GM18499 (cell line): ENCODE measurements around the gene TOMM22.

Source experiments
- ATAC-seq: cut with Tn5 transposase; IDR thresholded peaks from one replicate; pipeline ENCODE4 v1.9.1; 2021; ENCODE audit warnings: moderate number of reproducible peaks; ENCODE audit not compliant: insufficient read depth, unreplicated experiment

Gene TOMM22

DNA sequence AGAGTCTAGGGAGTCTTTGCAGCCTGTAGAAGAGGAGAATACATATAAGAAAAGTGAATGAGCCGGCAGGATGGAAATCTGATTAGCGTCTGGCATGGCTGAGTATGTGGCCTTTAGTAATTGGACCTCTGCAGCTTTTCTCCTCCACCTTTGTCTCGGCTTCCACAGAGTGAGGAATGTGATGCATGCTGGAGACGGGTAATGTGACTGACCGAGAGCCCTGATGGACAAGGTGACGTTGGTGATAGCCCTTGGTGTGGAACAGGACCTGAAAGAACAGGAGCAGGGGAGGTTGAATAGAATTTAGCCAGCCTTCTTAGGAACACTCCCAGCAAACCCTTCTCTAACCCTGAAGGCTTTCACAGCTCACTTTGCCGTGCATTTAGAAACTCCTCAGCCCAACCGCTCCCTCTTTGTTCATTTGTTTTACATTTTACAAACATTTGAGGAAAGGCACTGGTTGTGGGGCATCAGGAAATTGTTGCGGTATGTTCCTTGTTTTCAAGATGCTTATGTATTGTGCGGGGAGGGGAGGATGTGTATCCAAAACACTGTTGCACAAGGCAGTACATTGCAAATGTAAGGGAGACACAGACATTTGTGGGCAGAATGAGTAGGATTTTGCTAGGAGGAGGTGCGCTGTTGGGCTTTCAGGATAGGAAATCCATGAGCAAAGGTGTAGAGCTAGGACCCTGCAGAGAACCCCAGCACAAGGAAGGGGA lies 30.9 kb downstream of the TOMM22 start:
- ATAC-seq, result no peak

GRCh38 chr22:38713921-38714320 lies 32.2 kb downstream of the TOMM22 start:
- no peak for ATAC-seq

- ATAC-seq, result no peak
Observed at GRCh38 chr22:38715176-38715764, 33.5 kb downstream of the TOMM22 start.

DNA sequence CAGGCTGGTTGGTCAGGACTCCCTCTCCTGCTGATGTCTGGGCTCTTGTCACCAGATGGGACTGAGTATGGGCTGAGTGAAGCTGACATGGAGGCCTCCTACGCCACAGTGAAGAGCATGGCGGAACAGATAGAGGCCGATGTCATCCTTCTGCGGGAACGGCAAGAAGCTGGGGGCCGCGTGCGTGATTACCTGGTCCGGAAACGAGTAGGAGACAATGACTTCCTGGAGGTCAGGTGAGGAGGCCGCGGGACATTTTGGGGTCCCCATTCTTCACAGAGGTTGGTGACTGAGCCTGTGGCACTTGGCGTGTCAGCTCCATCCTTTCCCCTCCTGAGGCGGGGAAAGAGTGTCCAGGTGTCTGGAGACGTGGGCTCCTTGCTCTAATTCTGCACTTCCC lies 34.1 kb downstream of the TOMM22 start:
- no peak for ATAC-seq

- ATAC-seq, result no peak
Observed at GRCh38 chr22:38716271-38716670, 34.5 kb downstream of the TOMM22 start.

- no peak for ATAC-seq
Observed at GRCh38 chr22:38716826-38717225, 35.1 kb downstream of the TOMM22 start.

DNA sequence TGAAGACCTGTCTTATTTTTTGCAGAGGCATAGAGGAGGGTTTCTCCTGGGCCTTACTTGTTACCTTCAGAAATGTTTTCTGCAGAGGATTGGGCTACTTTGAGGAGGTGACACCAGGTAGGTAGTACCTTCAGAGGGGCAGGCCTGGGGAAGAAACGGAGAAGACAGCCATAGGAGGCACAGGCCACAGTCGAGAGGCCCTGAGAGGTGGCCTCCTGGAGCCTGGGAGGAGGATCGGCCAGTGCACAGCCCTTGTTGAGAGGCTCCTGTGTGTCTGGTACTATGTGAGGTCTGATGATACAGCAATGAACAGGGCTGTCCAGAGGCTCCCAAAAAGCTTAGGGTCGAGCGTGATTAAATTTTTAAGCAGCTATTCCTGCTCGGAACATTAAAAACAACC lies 35.5 kb downstream of the TOMM22 start:
- ATAC-seq, result no peak

DNA sequence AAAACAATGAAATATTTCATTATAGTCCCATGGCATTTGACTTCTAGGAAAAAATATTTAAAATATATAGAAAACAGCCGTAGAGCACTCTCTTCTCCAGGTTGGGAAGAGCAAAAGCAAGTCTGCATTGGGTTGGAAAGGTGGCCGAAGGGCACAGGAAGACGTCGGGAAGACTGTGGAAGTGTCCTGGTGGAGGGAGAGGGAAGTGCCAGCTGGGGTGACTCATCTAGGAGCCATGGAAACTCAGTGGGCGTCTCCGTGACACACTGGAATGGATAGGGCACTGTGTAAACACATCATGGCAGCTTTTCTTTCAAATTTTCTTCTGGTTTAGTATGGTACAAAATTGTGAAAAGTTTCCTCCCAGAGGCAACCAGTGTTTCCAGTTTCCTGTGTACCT lies 36.7 kb downstream of the TOMM22 start:
- ATAC-seq, result no peak

GRCh38 chr22:38719196-38719595 lies 37.4 kb downstream of the TOMM22 start:
- no peak for ATAC-seq

GRCh38 chr22:38720350-38720749 lies 38.6 kb downstream of the TOMM22 start:
- no peak for ATAC-seq

DNA sequence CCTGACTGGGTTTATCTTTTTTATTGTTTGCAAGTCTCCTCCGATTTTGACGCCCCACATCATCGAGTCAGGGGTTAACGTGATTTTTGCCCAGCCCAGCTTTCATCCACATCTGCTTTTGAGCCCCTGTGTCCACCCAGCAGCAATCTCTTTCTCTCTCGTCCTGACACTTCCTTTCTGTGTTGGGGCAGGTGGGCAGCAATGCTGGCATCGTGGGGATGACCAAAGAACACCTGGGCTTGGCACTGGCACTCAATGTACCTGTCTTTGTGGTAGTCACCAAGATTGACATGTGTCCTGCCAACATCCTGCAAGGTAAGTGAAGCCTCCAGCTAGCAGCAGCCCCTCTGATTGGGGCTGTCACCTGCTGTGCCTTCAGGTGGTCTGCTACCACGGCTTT lies 39.8 kb downstream of the TOMM22 start:
- ATAC-seq, result no peak

DNA sequence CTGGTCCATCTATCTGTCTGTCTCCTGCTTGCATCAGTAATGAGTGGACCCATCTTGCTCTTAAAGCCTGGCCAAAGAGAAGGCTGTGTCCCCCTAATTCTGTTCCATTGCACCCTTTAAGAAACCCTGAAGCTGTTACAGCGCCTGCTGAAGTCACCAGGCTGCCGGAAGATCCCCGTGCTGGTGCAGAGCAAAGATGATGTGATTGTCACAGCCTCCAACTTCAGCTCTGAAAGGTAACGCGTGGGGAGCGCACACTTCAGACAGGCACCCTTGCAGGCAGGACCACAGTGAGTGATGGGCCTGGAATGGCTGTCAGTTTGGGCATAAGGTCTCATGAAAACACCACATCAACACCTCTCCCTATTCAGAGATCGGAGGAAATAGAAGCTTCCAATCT lies 42.4 kb downstream of the TOMM22 start:
- no peak for ATAC-seq

DNA sequence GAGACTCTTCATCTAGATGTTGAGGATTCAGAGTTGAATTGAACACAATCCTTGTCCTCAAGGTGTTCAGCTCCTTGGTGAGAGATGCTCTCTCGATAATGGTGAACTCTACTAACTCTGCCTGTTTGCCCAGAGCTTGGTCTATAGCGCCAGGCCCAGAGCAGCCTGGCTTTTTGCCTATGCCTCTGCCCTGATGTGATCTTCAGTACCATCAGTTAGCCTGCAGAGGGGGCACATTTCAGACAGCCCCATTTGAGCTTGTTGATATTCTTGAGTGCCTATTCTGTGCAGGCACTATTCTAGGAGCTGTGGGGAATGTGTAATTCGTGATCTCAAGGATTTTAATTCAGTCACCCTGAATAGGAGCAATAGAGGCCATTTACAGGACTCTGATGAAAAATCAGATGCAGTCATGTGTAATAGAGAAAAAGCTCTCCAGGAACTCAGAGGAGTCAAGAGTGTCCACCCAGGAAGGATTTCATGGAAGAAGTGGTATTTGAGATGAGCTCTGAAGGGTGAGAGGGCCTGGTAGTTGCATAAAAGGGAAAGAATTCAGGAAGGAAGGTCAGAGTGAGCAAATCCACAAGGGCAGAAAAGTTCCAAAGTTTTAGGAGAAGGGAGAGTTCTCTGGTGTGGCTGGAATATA lies 43.3 kb downstream of the TOMM22 start:
- no peak for ATAC-seq

GRCh38 chr22:38725900-38726655 lies 44.3 kb downstream of the TOMM22 start:
- no peak for ATAC-seq

DNA sequence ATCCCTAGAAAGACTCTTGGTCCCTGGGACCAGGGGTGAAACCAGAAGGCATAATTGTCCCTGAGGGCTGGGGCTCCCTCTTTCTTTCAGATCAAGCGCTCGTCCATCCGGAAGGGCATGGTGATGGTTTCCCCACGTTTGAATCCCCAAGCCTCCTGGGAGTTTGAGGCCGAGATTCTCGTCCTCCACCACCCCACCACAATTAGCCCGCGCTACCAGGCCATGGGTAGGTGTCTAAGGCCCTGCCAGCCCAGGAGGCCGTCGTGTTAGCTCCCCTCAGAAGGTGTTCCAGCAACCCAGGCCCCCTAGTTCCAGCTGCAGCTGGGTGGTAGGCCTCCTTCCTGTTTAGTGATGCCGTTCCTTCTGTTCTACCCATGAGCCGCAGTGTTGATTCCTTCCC lies 45.4 kb downstream of the TOMM22 start:
- no peak for ATAC-seq

DNA sequence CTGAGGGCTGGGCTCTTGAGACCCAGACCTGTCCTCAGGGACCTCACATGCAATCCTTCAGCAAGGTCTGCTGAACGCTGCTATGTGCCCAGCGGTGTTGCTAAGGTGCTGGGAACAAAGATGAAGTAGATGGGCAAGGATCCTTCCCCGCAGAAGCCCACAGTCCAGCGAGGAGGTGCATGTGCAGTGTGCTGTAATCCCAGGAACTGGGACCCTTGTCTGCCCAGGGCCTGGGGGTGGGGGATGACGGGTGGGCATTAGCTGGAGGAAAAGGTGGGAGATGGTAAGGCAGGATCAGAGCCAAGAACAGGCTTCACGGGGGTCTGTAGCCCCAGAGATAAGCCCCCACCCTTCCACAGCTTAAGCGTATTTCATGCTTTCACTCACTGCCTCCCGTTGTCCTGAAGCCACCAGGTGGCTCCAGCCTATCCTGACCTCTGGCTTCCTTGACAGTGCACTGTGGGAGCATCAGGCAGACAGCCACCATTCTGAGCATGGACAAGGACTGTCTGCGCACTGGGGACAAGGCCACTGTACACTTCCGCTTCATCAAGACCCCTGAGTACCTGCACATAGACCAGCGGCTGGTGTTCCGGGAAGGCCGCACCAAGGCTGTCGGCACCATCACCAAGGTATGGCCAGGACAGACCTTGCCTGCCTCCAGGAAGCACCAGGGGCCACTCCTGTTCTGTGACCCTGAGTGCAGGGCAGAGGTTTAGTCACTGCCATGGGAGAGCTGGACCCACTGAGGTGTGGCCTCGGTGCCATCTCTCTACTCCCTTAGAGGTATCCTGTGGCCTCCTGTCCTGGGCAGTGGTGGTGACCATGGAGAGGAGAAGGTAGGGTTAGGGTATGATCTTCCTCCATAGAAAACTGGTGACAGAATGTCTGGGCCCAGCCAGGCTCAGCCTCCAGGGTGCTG lies 46.0 kb downstream of the TOMM22 start:
- no peak for ATAC-seq

DNA sequence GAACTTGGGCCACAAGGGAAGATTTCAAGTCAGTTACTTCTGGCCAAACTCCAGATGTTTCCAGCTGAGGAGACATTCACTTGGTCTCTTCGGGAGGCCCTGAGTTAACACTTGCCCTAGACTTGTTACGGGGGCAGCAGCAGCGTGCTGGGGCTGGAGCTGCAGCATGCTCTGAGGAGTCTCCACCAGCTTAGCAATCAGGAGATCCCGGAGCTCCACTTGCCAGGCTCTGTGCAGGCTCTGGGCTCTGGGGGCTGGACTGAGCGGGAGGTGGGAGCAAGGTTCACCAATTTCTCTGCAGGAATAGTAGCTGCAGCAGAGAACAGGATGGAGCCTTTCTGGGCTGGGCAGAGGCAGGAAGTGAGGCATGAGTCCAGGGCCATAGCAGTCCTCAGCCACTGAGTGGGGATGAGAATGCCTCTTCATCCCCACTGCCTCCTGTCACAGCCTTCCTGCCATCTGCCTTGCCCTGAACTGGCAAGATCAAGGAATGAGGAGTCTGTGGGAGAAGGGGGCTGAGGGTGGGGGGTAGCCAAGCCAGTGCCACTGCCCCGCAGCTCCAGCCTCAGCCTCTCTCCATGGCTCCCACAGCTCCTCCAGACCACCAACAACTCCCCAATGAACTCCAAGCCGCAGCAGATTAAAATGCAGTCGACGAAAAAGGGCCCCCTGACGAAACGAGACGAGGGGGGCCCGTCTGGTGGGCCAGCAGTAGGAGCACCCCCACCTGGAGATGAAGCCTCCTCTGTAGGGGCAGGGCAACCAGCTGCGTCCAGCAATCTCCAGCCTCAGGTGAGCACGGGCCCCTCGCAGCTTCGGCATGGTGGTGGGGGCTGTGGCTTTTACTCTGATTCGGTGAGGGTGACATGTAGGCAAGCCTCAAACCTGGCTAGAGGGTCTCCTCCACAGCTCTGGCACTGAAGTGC lies 47.4 kb downstream of the TOMM22 start:
- no peak for ATAC-seq

DNA sequence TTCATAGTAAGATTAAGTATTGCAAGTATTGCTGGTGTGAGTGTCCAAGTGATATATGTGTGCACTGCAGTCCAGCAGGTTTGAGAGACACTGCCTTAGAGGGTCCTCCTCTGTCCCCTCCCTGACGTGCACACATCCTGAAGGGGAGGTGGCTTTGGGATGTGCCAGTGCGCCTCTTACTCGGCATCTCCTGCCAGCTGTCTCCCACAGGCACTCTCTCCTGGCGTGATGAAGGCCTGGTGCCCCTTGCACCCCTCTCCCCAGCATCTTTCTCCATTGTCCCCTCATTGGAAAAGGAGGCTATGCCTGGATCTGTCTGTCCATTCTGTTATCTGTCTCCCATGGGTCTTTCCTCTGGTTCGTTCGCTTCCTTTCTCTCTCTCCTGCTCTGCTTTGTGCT lies 48.2 kb downstream of the TOMM22 start:
- ATAC-seq, result no peak

DNA sequence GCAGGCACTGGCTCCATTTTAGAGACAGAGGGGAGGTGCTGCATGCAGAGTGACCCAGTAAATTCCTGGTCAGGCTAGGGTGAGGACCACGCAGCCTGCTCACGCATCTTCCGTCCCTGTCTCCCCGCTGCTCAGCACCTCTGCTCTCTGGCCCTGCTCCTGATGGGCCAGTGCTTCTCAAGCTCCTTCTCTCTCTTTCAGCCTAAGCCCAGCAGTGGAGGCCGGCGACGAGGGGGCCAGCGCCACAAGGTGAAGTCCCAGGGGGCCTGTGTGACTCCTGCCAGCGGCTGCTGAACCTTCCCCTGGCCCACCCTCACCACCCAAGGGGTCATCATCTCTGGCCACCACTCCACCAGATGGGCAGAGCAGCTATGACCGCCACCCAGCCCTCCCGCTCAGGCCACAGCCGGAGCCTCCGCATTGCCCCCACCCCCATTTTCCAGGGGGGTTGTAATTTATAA lies 48.7 kb downstream of the TOMM22 start:
- no peak for ATAC-seq
